Colon (tissue), 2 donors: ENCODE data around the gene RCAN2.
A peak's percentile ranks its signal among the peaks of the same experiment; 100 is the strongest.

ENCODE experiments used
- FAIRE-seq: peaks from 2 replicates; lab custom pipeline; 2012; peaks lifted over from hg19 to GRCh38; lab: Jason Lieb, UNC
- donor health status: control.
- donor health status: control.

The RCAN2 gene

GRCh38 chr6:46291275-46291633, 200.0 kb downstream of the RCAN2 start:
- FAIRE-seq: no peak

GRCh38 chr6:46290421-46291274, 200.6 kb downstream of the RCAN2 start:
- no peak for FAIRE-seq

- no peak for FAIRE-seq
Observed at GRCh38 chr6:46289898-46290297, 201.4 kb downstream of the RCAN2 start.

GRCh38 chr6:46288835-46289234, 202.4 kb downstream of the RCAN2 start:
- FAIRE-seq: no peak

- FAIRE-seq: no peak
Observed at GRCh38 chr6:46287681-46288080, 203.6 kb downstream of the RCAN2 start.

- FAIRE-seq: no peak
Observed at GRCh38 chr6:46287043-46287442, 204.2 kb downstream of the RCAN2 start.

GRCh38 chr6:46284475-46284874, 206.8 kb downstream of the RCAN2 start:
- FAIRE-seq: no peak

GRCh38 chr6:46281110-46281509, 210.1 kb downstream of the RCAN2 start:
- FAIRE-seq: no peak

GRCh38 chr6:46279874-46280273, 211.4 kb downstream of the RCAN2 start:
- no peak for FAIRE-seq

- no peak for FAIRE-seq
Observed at GRCh38 chr6:46276576-46277142, 214.6 kb downstream of the RCAN2 start.

GRCh38 chr6:46274502-46274901, 216.7 kb downstream of the RCAN2 start:
- no peak for FAIRE-seq

- FAIRE-seq: no peak
Observed at GRCh38 chr6:46273911-46274310, 217.3 kb downstream of the RCAN2 start.

- no peak for FAIRE-seq
Observed at GRCh38 chr6:46271728-46272127, 219.5 kb downstream of the RCAN2 start.

- no peak for FAIRE-seq
Observed at GRCh38 chr6:46271107-46271506, 220.1 kb downstream of the RCAN2 start.

GRCh38 chr6:46270336-46270735, 220.9 kb downstream of the RCAN2 start:
- no peak for FAIRE-seq

GRCh38 chr6:46269447-46270229, 221.6 kb downstream of the RCAN2 start:
- FAIRE-seq: no peak

- FAIRE-seq: peak; percentile 82
Observed at GRCh38 chr6:46267515-46267914, 223.7 kb downstream of the RCAN2 start.

GRCh38 chr6:46265373-46265772, 225.9 kb downstream of the RCAN2 start:
- no peak for FAIRE-seq

GRCh38 chr6:46263707-46264086, 227.6 kb downstream of the RCAN2 start:
- FAIRE-seq: no peak

- FAIRE-seq: no peak
Observed at GRCh38 chr6:46262928-46263706, 228.1 kb downstream of the RCAN2 start.

GRCh38 chr6:46258249-46258648, 233.0 kb downstream of the RCAN2 start:
- FAIRE-seq: no peak

- no peak for FAIRE-seq
Observed at GRCh38 chr6:46255528-46255927, 235.7 kb downstream of the RCAN2 start.
